RPMI7951 (cell line): ENCODE data around the gene TCIRG1. TPM values are rescaled to one million over a fixed set of nuclear protein-coding genes. Genes with fewer than 3 reads are reported as not detected.

Experiments used
- DNase-seq: peaks from one replicate; pipeline ENCODE4 v3.0.0-alpha.2; 2012; ENCODE audit warnings: low read depth
- total RNA-seq: library from RNA; depleted of rRNA; stranded (reverse); fragments of >200 nt; shearing (Covaris generic); gene quantifications from 2 replicates; pipeline ENCODE4 v1.2.3, GENCODE V29; 2014

The TCIRG1 gene
- total RNA-seq, 1 experiment from 2014 or later = 39.2 TPM

GRCh38 chr11:68006606-68007166 lies 32.1 kb upstream of the TCIRG1 start:
- no peak for DNase-seq

GRCh38 chr11:68007498-68008380 lies 31.1 kb upstream of the TCIRG1 start:
- DNase-seq = no peak

- no peak for DNase-seq
Measured at GRCh38 chr11:68008381-68009337, 30.2 kb upstream of the TCIRG1 start.

GRCh38 chr11:68009391-68010089 lies 29.3 kb upstream of the TCIRG1 start:
- peak; percentile 61 for DNase-seq

GRCh38 chr11:68010090-68011041 lies 28.5 kb upstream of the TCIRG1 start, which contains the start of gene ALDH3B1:
ALDH3B1 (plus strand) TSS chr11:68010327; CDS start chr11:68015298, 4,971 bp downstream.
- peak; percentile 94 for DNase-seq

- no peak for DNase-seq
Measured at GRCh38 chr11:68011051-68011943, 27.5 kb upstream of the TCIRG1 start.

GRCh38 chr11:68012044-68012842 lies 26.6 kb upstream of the TCIRG1 start:
- DNase-seq = no peak

- DNase-seq = peak; percentile 97
Measured at GRCh38 chr11:68012843-68013610, 25.8 kb upstream of the TCIRG1 start.

- DNase-seq = no peak
Measured at GRCh38 chr11:68013611-68014156, 25.1 kb upstream of the TCIRG1 start.

- peak; percentile 87 for DNase-seq
Measured at GRCh38 chr11:68014157-68014946, 24.5 kb upstream of the TCIRG1 start.

- DNase-seq = no peak
Measured at GRCh38 chr11:68014947-68015447, 23.8 kb upstream of the TCIRG1 start.

GRCh38 chr11:68015467-68015866 lies 23.4 kb upstream of the TCIRG1 start:
- no peak for DNase-seq

- no peak for DNase-seq
Measured at GRCh38 chr11:68016161-68016903, 22.5 kb upstream of the TCIRG1 start.

- no peak for DNase-seq
Measured at GRCh38 chr11:68016904-68017817, 21.7 kb upstream of the TCIRG1 start.
